Lung (tissue), 12 donors: ENCODE measurements around the gene CYP2A6. TPM values are rescaled to one million over a fixed set of nuclear protein-coding genes. Genes with fewer than 3 reads are reported as not detected.
"Not testable (repeated sequence)": the region's sequence is repeated elsewhere in the genome, so short reads cannot be mapped to it uniquely, and the experiment has no call there.

Experiments used
- ATAC-seq: fragments of 200-7000 bp; cut with Tn5 transposase; one replicate; pipeline ENCODE4 v1.9.1; 2020; ENCODE audit warnings: moderate number of reproducible peaks; ENCODE audit not compliant: insufficient read depth, low FRiP score
- DNase-seq, 3 donors: peaks; one replicate each; pipeline ENCODE4 v3.0.0-alpha.2; 2013 to 2017
- H3K27ac ChIP-seq, 2 donors: one replicate each; pipeline ENCODE4 v1.5.1; 2013; ENCODE audit warnings: mild to moderate bottlenecking in 2 of 2, moderate library complexity in 2 of 2, control low read depth in 1 of 2, inconsistent platforms in 1 of 2, low read depth in 1 of 2, low read length in 1 of 2
- H3K27me3 ChIP-seq, 3 donors: one replicate each; pipeline ENCODE4 v1.5.1; 2013; ENCODE audit warnings: low read length in 2 of 3; ENCODE audit not compliant: control insufficient read depth in 3 of 3, insufficient read depth in 3 of 3
- H3K36me3 ChIP-seq, 4 donors: one replicate each; pipeline ENCODE4 v1.5.1; 2013; ENCODE audit warnings: low read length in 4 of 4, mild to moderate bottlenecking in 1 of 4, moderate library complexity in 1 of 4; ENCODE audit not compliant: control insufficient read depth in 4 of 4, insufficient read depth in 4 of 4
- H3K4me1 ChIP-seq, 5 donors: one replicate each; pipeline ENCODE4 v1.5.1; 2013; ENCODE audit warnings: low read length in 5 of 5, mild to moderate bottlenecking in 2 of 5, moderate library complexity in 1 of 5; ENCODE audit not compliant: control insufficient read depth in 5 of 5, insufficient read depth in 5 of 5
- H3K4me3 ChIP-seq: one replicate; pipeline ENCODE4 v1.5.1; 2013; ENCODE audit warnings: mild to moderate bottlenecking, control low read depth, moderate library complexity
- H3K9ac ChIP-seq, 2 donors: one replicate each; pipeline ENCODE4 v1.5.1; 2013; ENCODE audit warnings: low read length in 2 of 2, control low read depth in 1 of 2; ENCODE audit not compliant: insufficient read depth in 1 of 2
- H3K9me3 ChIP-seq, 4 donors: one replicate each; pipeline ENCODE4 v1.5.1; 2013; ENCODE audit warnings: low read length in 3 of 4, mild to moderate bottlenecking in 1 of 4, moderate library complexity in 1 of 4; ENCODE audit not compliant: control insufficient read depth in 4 of 4, insufficient read depth in 3 of 4
- WGBS, 2 donors: extraction: QIAGEN DNeasy Blood & Tissue Kit; methylation state at CpG; one replicate each; pipeline ENCODE4 v1.1.7; 2013; 5-methylcytosine and 5-hydroxymethylcytosine counted together
- polyA plus RNA-seq, 2 donors: library from polyadenylated mRNA; stranded (reverse); fragments of 200-250 nt; gene quantifications; one replicate each; pipeline ENCODE4 v1.2.1, GENCODE V29; 2013
- total RNA-seq, 2 donors: library from RNA; depleted of rRNA in 1 of 2; stranded (reverse); fragments of >200 nt in 1 of 2; gene quantifications; one replicate each; pipeline ENCODE4 v1.2.1, GENCODE V29; 2014 to 2021
- TF ChIP-seq, protein P1 (sequence below): IDR thresholded peaks from 2 replicates; pipeline ENCODE4 v1.5.1; 2012; ENCODE audit warnings: mild to moderate bottlenecking; ENCODE audit errors: control extremely low read depth, extremely low read depth
- donor health status: control.
- donor health status: control.
- donor health status: Bipolar disorder and iron deficiency.
- donor health status: healthy.
- donor health status: DM: yes; HTN: yes; CAD: no.

Gene CYP2A6
- total and polyA plus RNA-seq, 4 donors: 0.45 to 1.7 (median 0.77) TPM

DNA sequence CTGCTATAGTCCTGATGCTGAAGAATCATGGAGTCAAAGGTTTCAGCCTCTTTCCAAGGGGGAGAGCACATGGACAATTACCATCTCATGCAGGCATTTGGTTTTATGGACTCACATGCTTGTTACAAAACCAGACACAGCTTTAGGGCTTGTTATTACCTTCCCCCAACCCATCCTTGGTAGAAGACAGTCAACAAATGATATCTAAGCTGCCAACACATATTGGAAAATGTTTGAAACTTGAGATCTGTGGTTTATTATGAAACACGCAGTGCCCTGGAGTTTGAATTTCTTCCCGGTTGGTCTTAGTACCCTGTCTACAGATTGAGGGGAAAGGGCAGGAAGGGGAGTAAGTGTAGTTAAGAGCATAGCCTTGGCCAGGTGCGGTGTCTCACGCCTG, 12.5 kb upstream of the CYP2A6 start:
- no peak for ATAC-seq
- 71 to 75% methylated on average over 4 of the region's 4 CpGs for WGBS, 2 donors
- no peak overlapping the region for H3K9ac ChIP-seq
- no peak for DNase-seq
- no peaks in the 10 kb centered on the region for H3K36me3 ChIP-seq
- H3K9me3 ChIP-seq: no peaks in the 10 kb centered on the region
- no peak overlapping the region for H3K27ac ChIP-seq
- H3K4me1 ChIP-seq: no peaks in the 10 kb centered on the region
- no peaks in the 10 kb centered on the region for H3K27me3 ChIP-seq
- TF ChIP-seq, protein P1, sequence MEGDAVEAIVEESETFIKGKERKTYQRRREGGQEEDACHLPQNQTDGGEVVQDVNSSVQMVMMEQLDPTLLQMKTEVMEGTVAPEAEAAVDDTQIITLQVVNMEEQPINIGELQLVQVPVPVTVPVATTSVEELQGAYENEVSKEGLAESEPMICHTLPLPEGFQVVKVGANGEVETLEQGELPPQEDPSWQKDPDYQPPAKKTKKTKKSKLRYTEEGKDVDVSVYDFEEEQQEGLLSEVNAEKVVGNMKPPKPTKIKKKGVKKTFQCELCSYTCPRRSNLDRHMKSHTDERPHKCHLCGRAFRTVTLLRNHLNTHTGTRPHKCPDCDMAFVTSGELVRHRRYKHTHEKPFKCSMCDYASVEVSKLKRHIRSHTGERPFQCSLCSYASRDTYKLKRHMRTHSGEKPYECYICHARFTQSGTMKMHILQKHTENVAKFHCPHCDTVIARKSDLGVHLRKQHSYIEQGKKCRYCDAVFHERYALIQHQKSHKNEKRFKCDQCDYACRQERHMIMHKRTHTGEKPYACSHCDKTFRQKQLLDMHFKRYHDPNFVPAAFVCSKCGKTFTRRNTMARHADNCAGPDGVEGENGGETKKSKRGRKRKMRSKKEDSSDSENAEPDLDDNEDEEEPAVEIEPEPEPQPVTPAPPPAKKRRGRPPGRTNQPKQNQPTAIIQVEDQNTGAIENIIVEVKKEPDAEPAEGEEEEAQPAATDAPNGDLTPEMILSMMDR: no peak
- H3K4me3 ChIP-seq: no peak overlapping the region

DNA sequence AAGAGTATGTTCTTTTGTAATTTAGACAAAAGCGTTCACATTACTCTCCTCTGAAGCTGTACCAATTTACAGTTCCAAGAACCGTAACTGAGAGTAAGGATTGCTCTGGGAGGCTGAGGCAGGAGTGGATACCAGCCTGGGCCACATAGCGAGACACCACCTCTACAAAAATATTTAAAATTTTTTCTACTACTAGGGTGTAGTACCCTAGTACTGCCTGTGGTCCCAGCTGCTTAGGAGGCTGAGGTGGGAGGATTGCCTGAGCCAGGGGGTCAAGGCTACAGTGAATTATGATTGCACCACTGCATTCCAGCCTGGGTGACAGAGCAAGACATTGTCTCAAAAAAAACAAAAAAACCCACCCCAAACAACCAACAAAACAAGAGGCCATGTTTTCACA, 12.1 kb upstream of the CYP2A6 start:
- 96 to 98% methylated on average over 3 of the region's 3 CpGs for WGBS, 2 donors
- DNase-seq (no peak), ATAC-seq (no peak)
- no peak overlapping the region for H3K27ac ChIP-seq
- no peaks in the 10 kb centered on the region for H3K36me3 ChIP-seq
- no peaks in the 10 kb centered on the region for H3K9me3 ChIP-seq
- no peak overlapping the region for H3K4me3 ChIP-seq
- H3K27me3 ChIP-seq: no peaks in the 10 kb centered on the region
- no peaks in the 10 kb centered on the region for H3K4me1 ChIP-seq
- H3K9ac ChIP-seq: no peak overlapping the region
- TF ChIP-seq, protein P1: no peak

DNA sequence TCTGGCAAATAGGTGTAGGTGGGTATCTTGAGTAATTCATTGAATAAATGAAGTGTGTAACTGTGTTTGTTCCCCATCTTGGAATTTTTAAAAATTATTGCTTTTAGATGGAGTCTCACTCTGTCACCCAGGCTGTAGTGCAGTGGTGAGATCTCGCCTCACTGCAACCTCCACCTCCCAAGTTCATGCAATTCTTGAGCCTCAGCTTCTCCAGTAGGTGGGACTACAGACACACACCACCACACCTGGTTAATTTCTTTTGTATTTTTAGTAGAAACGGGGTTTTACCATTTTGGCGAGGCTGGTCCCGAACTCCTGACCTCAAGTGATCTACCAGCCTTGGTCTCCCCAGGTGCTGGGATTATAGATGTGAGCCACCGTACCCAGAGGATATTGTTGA, 7.9 kb upstream of the CYP2A6 start:
- no peak overlapping the region for H3K9ac ChIP-seq
- 91 to 93% methylated on average over 5 of the region's 5 CpGs for WGBS, 2 donors

DNA sequence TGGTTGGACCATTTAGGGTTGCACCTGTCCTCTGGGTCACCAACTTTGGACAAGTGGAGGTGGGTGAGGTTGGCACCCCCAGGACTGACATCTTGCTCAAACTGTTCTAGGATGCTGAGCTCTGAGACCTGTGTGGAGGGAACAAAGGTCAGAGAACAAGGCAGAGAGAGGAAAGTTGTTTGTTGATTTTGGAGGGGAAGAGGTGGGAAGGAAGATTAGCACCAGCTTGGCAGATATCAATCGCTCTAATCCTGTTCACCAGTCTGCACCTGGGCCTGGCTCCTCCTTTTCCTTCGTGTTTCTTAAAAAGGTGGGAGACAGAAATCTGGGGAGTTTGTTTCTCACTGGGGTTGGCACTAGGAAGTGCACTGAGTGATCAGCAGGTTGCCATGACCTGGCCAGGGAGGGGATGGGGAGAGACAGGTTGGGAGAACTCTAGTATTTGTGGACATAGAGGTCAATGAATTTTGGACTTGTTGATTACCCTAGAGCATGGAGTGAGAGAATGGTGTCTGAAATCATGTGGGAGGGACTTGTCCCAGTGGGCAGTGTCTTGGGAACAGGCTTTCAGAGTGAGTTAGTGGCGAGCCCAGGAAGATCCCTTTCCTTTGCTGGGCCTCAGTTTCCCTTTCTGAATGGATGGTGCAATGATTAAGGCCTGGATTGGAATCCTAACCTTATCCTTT, 2.4 kb upstream of the CYP2A6 start:
- H3K27me3 ChIP-seq: peaks cover 0 to 13% (median 7%) of the 10 kb centered on the region in 3 donors
- not testable (repeated sequence) for H3K27ac ChIP-seq, H3K9ac ChIP-seq, H3K36me3 ChIP-seq, H3K4me1 ChIP-seq, ATAC-seq, H3K9me3 ChIP-seq, DNase-seq, H3K4me3 ChIP-seq
- 62 to 71% methylated on average over 2 of the region's 3 CpGs for WGBS, 2 donors

More for the DNA sequence above, 7.9 kb upstream of the CYP2A6 start:
- Histone ChIP-seq H3K4me3 (no peak overlapping the region), H3K9me3 (no peaks in the 10 kb centered on the region), H3K4me1 (no peaks in the 10 kb centered on the region), H3K36me3 (no peaks in the 10 kb centered on the region), H3K27ac (no peak overlapping the region), H3K27me3 (no peaks in the 10 kb centered on the region)
- TF ChIP-seq, protein P1: no peak
- DNase-seq (no peak), ATAC-seq (no peak)

DNA sequence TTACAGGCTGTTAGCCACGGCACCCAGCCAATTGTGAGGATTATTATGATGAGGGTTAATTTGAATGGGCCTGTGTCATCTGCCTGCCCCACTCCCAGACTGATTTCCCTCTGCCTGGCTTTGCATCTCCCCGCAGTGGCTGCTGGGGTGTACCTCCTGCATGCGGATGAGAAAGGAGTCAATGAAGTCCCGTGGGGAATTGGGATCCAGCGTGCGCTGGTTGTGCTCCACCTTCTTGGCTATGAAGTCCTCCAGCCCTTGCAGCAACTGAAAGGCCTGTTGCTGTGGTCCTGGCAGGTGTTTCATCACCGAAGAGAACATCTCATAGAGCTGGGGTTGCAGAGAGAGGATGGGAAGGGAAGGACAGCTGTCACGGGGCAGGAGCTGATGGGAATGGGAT, 3.5 kb downstream of the CYP2A6 start:
- H3K4me1 ChIP-seq: not testable (repeated sequence)
- H3K27me3 ChIP-seq: peaks cover 0 to 11% (median 7%) of the 10 kb centered on the region in 3 donors
- 90 to 93% methylated on average over 7 to 8 of the region's 8 CpGs for WGBS, 2 donors

DNA sequence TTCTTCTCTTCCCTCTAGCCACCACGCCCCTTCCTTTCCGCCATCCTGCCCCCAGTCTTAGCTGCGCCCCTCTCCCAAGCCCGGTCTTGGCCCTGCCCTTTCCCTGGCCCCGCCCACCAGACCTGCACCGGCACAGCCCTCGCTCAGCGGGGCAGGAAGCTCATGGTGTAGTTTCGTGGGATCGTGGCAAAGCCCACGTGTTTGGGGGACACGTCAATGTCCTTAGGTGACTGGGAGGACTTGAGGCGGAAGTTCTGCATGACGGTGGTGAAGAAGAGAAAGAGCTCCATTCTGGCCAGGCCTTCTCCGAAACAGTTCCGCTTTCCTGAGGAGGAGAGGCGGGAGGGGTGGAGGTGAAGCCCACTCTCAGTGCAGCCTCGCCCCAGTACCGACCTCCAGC, 6.6 kb downstream of the CYP2A6 start:
- H3K27me3 ChIP-seq, H3K4me3 ChIP-seq, H3K36me3 ChIP-seq, H3K9ac ChIP-seq, H3K9me3 ChIP-seq, H3K27ac ChIP-seq, DNase-seq, H3K4me1 ChIP-seq: not testable (repeated sequence)
- peak; percentile 81 for ATAC-seq
- 2 to 6% methylated on average over 14 to 15 of the region's 19 CpGs for WGBS, 2 donors

More for the DNA sequence above, 3.5 kb downstream of the CYP2A6 start:
- not testable (repeated sequence) for H3K4me3 ChIP-seq, H3K36me3 ChIP-seq, H3K27ac ChIP-seq, H3K9ac ChIP-seq, DNase-seq, H3K9me3 ChIP-seq, ATAC-seq
